NB4 (cell line): ENCODE measurements around the gene CXXC5.

Source experiments
- CTCF ChIP-seq: IDR thresholded peaks from one replicate; pipeline ENCODE4 v1.5.1; 2012; ENCODE audit warnings: low read depth, low read length
- MAX ChIP-seq: IDR thresholded peaks from 2 replicates; pipeline ENCODE4 v1.6.1; 2011; ENCODE audit warnings: low read depth, low read length
- MYC ChIP-seq: IDR thresholded peaks from 2 replicates; pipeline ENCODE4 v1.6.1; 2011; ENCODE audit warnings: low read depth, low read length
- POLR2A ChIP-seq: IDR thresholded peaks from 2 replicates; pipeline ENCODE4 v1.6.1; 2011; ENCODE audit warnings: mild to moderate bottlenecking; ENCODE audit not compliant: insufficient read length; ENCODE audit errors: extremely low read depth

GRCh38 chr5:139630855-139631254 lies 17.3 kb upstream of the CXXC5 start:
- no peak for TF ChIP-seq POLR2A
- no peak for TF ChIP-seq CTCF
- TF ChIP-seq MYC, result no peak
- no peak for TF ChIP-seq MAX
